Kidney (tissue), 14 donors: ENCODE results near the gene CCDC24. TPM values are rescaled to one million over a fixed set of nuclear protein-coding genes. Genes with fewer than 3 reads are reported as not detected.

Experiments used
- DNase-seq, 5 donors: peaks; one replicate each; pipeline ENCODE4 v3.0.0-alpha.2; 2013 to 2020
- FAIRE-seq: peaks from 2 replicates; lab custom pipeline; 2012; peaks lifted over from hg19 to GRCh38; lab: Jason Lieb, UNC
- H3K27ac ChIP-seq, 2 donors: one replicate each; pipeline ENCODE4 v1.7.0; 2013; ENCODE audit warnings: low read depth in 2 of 2, low read length in 2 of 2, inconsistent platforms in 1 of 2
- H3K27me3 ChIP-seq: one replicate; pipeline ENCODE4 v1.7.1; 2013; ENCODE audit warnings: low read length, inconsistent platforms; ENCODE audit not compliant: control insufficient read depth, insufficient read depth
- H3K36me3 ChIP-seq, 3 donors: one replicate each; pipeline versions ENCODE4 v1.7.0 to v1.7.1; 2013; ENCODE audit warnings: low read length in 3 of 3, control low read depth in 1 of 3, inconsistent platforms in 1 of 3; ENCODE audit not compliant: insufficient read depth in 3 of 3, control insufficient read depth in 2 of 3
- H3K4me1 ChIP-seq, 3 donors: one replicate each; pipeline versions ENCODE4 v1.7.0 to v1.7.1; 2013; ENCODE audit warnings: low read length in 3 of 3, inconsistent platforms in 1 of 3, low read depth in 1 of 3; ENCODE audit not compliant: control insufficient read depth in 2 of 3, insufficient read depth in 2 of 3
- H3K4me3 ChIP-seq, 3 donors: one replicate each; pipeline versions ENCODE4 v1.7.0 to v1.8.1; 2013; ENCODE audit warnings: low read length in 3 of 3, control low read depth in 1 of 3, inconsistent platforms in 1 of 3
- H3K9ac ChIP-seq, 3 donors: one replicate each; pipeline versions ENCODE4 v1.7.0 to v1.7.1; 2013; ENCODE audit warnings: low read length in 3 of 3, control low read depth in 1 of 3, inconsistent platforms in 1 of 3
- H3K9me3 ChIP-seq, 3 donors: one replicate each; pipeline versions ENCODE4 v1.7.0 to v1.7.1; 2013; ENCODE audit warnings: low read length in 3 of 3, control low read depth in 1 of 3, inconsistent platforms in 1 of 3; ENCODE audit not compliant: control insufficient read depth in 2 of 3, insufficient read depth in 1 of 3
- intact Hi-C: fragments of 100-400 bp; cut with DNase I; formaldehyde crosslinking; loops from one replicate; pipeline ENCODE4 v1.11.1; 2022
- polyA plus RNA-seq: library from polyadenylated mRNA; stranded (reverse); fragments of 350-450 nt; fragmentation: Illumina TruSeq; extraction: RNeasy Lipid Tissue Mini Kit (QIAGEN cat#74804); gene quantifications from one replicate; pipeline ENCODE4 v1.2.3, GENCODE V29; 2014; ENCODE audit warnings: low read depth, low replicate concordance; ENCODE audit not compliant: insufficient read depth
- total RNA-seq: library from RNA; stranded (reverse); fragmentation: NEBNext Ultra II Directional; extraction: Animal tissue kit (Norgen Biotek cat#: 25700); gene quantifications from one replicate; pipeline ENCODE4 v1.2.1, GENCODE V29; 2021
- TF ChIP-seq, protein P1 (sequence below): IDR thresholded peaks from 3 replicates; pipeline ENCODE4 v1.5.1; 2012; ENCODE audit warnings: mild to moderate bottlenecking, moderate library complexity, borderline replicate concordance; ENCODE audit not compliant: insufficient read depth; ENCODE audit errors: extremely low read depth
- donor health status: control.
- donor health status: control.
- donor health status: control.
- donor health status: control.
- donor health status: control.
- donor health status: DM: yes; HTN: yes; CAD: no.
- donor health status: Normal renal cell carcinoma (clear cell type).

CCDC24 gene
- total and polyA plus RNA-seq, 2 donors from 2014 or later = 24.3 to 35.6 TPM

DNA sequence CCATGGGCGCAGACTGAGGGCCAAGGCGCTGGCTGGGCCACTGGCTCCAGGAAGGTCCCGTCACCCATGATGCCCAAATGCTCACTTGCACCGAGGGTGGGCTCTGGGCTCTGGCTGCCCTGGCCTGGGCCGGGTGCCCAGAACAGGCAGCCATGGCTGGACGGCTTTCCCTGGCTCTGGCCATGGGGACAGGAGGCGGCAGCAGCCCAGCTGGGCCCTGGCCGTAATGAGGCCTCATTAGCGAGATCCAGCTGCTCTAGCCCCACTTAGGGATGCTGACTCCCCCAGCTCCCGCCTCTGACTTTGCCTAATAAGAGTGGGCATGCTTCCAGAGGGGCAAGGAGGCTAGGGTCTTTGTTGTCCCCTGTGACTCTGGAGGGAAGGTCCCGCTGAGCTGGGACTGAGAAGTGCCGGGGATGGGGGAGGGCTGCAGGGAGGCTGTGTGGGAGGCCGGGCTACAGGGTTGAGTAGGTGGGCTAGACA lies 28.1 kb downstream of the CCDC24 start:
- H3K4me1 ChIP-seq = no peaks in the 10 kb centered on the region
- TF ChIP-seq, protein P1, sequence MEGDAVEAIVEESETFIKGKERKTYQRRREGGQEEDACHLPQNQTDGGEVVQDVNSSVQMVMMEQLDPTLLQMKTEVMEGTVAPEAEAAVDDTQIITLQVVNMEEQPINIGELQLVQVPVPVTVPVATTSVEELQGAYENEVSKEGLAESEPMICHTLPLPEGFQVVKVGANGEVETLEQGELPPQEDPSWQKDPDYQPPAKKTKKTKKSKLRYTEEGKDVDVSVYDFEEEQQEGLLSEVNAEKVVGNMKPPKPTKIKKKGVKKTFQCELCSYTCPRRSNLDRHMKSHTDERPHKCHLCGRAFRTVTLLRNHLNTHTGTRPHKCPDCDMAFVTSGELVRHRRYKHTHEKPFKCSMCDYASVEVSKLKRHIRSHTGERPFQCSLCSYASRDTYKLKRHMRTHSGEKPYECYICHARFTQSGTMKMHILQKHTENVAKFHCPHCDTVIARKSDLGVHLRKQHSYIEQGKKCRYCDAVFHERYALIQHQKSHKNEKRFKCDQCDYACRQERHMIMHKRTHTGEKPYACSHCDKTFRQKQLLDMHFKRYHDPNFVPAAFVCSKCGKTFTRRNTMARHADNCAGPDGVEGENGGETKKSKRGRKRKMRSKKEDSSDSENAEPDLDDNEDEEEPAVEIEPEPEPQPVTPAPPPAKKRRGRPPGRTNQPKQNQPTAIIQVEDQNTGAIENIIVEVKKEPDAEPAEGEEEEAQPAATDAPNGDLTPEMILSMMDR = no peak
- intact Hi-C loops = no loop called here
- H3K27ac ChIP-seq = no peak overlapping the region
- no peak for FAIRE-seq
- no peak overlapping the region for H3K9ac ChIP-seq
- H3K27me3 ChIP-seq = no peaks in the 10 kb centered on the region
- no peaks in the 10 kb centered on the region for H3K36me3 ChIP-seq
- no peaks in the 10 kb centered on the region for H3K9me3 ChIP-seq
- H3K4me3 ChIP-seq = no peak overlapping the region
- peak in 1 of 5 donors; percentile 36 for DNase-seq

DNA sequence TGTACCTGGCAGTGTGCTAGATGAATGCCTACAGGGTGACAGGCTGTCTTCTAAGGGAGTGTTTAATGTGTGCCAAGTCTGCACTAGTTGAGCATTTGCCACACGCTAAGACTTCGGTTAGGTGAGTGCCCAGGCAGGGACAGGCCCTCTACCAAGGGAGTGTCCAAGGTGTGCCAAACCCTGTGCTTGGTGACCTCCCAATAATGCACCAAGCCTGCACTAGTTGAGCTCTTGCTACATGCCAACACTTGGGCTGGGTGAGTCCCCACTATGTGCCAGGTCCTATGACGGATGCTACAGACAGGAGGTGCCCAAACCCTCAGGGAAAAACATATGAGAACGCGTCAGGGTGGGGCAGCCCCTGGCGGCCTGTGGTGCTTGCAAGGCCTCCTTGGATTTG lies 29.1 kb downstream of the CCDC24 start:
- FAIRE-seq = no peak
- TF ChIP-seq, protein P1 = no peak
- no peak for DNase-seq
- Histone ChIP-seq H3K36me3 (no peaks in the 10 kb centered on the region), H3K9me3 (no peaks in the 10 kb centered on the region), H3K4me1 (no peaks in the 10 kb centered on the region), H3K27me3 (no peaks in the 10 kb centered on the region), H3K4me3 (no peak overlapping the region), H3K27ac (no peak overlapping the region), H3K9ac (no peak overlapping the region)
- intact Hi-C loops = no loop called here

DNA sequence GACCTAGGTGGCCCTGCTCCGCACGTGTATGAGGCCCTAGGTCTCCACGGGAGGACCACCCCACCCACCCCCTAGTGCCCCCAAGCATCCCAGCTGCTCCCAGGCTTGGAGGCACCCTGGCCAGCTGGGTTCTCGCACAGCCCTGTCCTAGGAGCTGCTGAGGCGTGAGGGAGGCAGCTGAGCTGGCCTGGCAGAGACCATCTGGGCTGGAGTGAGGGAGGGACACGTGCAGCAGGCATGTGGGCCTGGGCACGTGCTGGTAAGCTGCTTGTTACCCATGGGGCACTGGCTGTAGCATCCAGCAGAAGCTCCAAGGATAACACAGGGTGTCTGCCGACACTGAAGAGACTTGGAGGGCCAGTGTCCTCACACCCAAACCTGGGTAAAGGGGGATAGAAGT lies 29.8 kb downstream of the CCDC24 start:
- FAIRE-seq = no peak
- H3K9ac ChIP-seq = no peak overlapping the region
- no peaks in the 10 kb centered on the region for H3K36me3 ChIP-seq
- no peaks in the 10 kb centered on the region for H3K9me3 ChIP-seq
- intact Hi-C loops = no loop called here
- DNase-seq = no peak
- no peak overlapping the region for H3K4me3 ChIP-seq
- no peak overlapping the region for H3K27ac ChIP-seq
- H3K27me3 ChIP-seq = no peaks in the 10 kb centered on the region
- TF ChIP-seq, protein P1 = no peak
- H3K4me1 ChIP-seq = no peaks in the 10 kb centered on the region

DNA sequence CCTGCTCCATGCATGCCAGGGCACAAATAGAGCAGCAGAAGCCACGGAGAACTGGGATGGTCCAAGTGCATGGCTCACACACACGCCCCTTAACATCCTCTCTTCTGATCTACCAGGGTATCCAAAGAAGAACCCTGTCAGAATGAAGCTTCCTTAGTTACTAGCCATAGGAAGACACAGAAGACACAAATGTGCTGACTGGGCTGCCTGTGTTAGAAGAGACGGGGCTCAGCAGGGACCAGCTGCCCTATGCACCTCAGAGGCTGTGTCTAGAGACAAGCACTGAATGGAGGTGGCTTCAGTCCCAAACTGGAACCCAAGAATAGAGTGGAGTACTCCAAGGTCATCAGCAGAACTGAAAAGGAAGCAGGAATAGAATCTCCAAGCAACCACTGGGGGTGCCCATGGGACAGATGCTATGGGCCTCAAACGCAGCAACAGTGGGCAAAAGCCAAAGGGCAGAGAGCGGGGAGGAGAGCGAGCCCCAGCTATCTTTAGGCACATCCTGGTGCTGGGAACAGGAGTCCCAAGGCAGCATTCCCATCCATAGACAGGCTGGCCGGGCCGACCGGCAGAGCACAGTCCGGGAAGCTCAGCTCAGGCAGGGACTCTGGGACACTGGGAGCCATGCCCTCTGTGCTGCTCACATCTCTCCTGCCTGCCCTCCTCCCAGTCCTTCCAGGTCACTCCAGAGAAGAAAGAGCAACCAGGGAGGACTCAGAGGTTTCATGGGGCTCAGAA lies 30.4 kb downstream of the CCDC24 start:
- H3K27me3 ChIP-seq = no peaks in the 10 kb centered on the region
- H3K4me3 ChIP-seq = no peak overlapping the region
- no peaks in the 10 kb centered on the region for H3K9me3 ChIP-seq
- FAIRE-seq = no peak
- H3K36me3 ChIP-seq = no peaks in the 10 kb centered on the region
- no peak overlapping the region for H3K9ac ChIP-seq
- H3K27ac ChIP-seq = no peak overlapping the region
- TF ChIP-seq, protein P1 = no peak
- intact Hi-C loops = no loop called here
- DNase-seq = no peak
- H3K4me1 ChIP-seq = no peaks in the 10 kb centered on the region
